SK-N-SH (cell line): ENCODE data around the gene BTBD9. TPM values are rescaled to one million over a fixed set of nuclear protein-coding genes. Genes with fewer than 3 reads are reported as not detected.
A peak's percentile ranks its signal among the peaks of the same experiment; 100 is the strongest.

Experiments
- CTCF ChIA-PET: fragments of 300-600, 350-600 bp; formaldehyde crosslinking; extraction: SDS; loops from one replicate; lab custom pipeline; 2021; lab: Yijun Ruan, JAX
- POLR2A ChIA-PET: fragments of 350-600 bp; sonication (Branson Sonifier 250); formaldehyde crosslinking; extraction: SDS; loops from one replicate; lab custom pipeline; 2020; ENCODE audit warnings: antibody characterized with exemption, inconsistent platforms; lab: Yijun Ruan, JAX
- DNase-seq: peaks from one replicate; pipeline ENCODE4 v3.0.0; 2012
- H2AFZ ChIP-seq: fragments of 200-600 bp; sonication (generic); 2 replicates; pipeline ENCODE4 v1.8.1; 2016; ENCODE audit warnings: antibody characterized with exemption, mild to moderate bottlenecking, low read depth
- H3F3A ChIP-seq: fragments of 200-600 bp; sonication (generic); replicated peaks from 2 replicates; pipeline ENCODE3; 2016; ENCODE audit warnings: antibody characterized with exemption, mild to moderate bottlenecking; ENCODE audit not compliant: insufficient read depth
- H3K27ac ChIP-seq, 2 experiments: fragments of 200-500 bp in 1 of 2; fragments of 200-600 bp in 1 of 2; sonication (Bioruptor generic) in 1 of 2; sonication (generic), shearing (Covaris generic) in 1 of 2; 2 replicates each; pipeline versions ENCODE4 v1.5.1 to v1.6.1; 2014 to 2016; ENCODE audit warnings: low read depth in 2 of 2, inconsistent platforms in 1 of 2, low read length in 1 of 2, mild to moderate bottlenecking in 1 of 2, mixed read lengths in 1 of 2
- H3K27me3 ChIP-seq: fragments of 200-600 bp; sonication (generic), shearing (Covaris generic); 2 replicates; pipeline ENCODE4 v1.6.1; 2016; ENCODE audit warnings: mixed run types; ENCODE audit not compliant: insufficient read depth
- H3K36me3 ChIP-seq, 2 experiments: fragments of 200-500 bp in 1 of 2; fragments of 200-600 bp in 1 of 2; sonication (Bioruptor generic) in 1 of 2; sonication (generic) in 1 of 2; replicated peaks in 1 of 2; 2 replicates each; pipeline versions ENCODE3 to v1.5.1; 2014 to 2016; ENCODE audit warnings: low read length in 1 of 2, mild to moderate bottlenecking in 1 of 2; ENCODE audit not compliant: insufficient read depth in 2 of 2, control insufficient read depth in 1 of 2
- H3K4me1 ChIP-seq, 2 experiments: fragments of 200-500 bp in 1 of 2; fragments of 200-600 bp in 1 of 2; sonication (Bioruptor generic) in 1 of 2; sonication (generic), shearing (Covaris generic) in 1 of 2; 2 replicates each; pipeline versions ENCODE4 v1.5.1 to v1.6.1; 2014 to 2016; ENCODE audit warnings: low read depth in 1 of 2, low read length in 1 of 2, mixed run types in 1 of 2; ENCODE audit not compliant: insufficient read depth in 2 of 2, control insufficient read depth in 1 of 2
- H3K4me2 ChIP-seq: fragments of 200-600 bp; sonication (generic), shearing (Covaris generic); 2 replicates; pipeline ENCODE4 v1.6.1; 2017; ENCODE audit warnings: mixed run types
- H3K4me3 ChIP-seq, 2 experiments: fragments of 200-500 bp in 1 of 2; fragments of 200-600 bp in 1 of 2; sonication (Bioruptor generic) in 1 of 2; sonication (generic), shearing (Covaris generic) in 1 of 2; 2 replicates each; pipeline versions ENCODE4 v1.5.1 to v1.8.1; 2014 to 2016; ENCODE audit warnings: low read depth in 2 of 2, inconsistent platforms in 1 of 2, low read length in 1 of 2, mild to moderate bottlenecking in 1 of 2, mixed read lengths in 1 of 2, moderate library complexity in 1 of 2
- H3K79me2 ChIP-seq: fragments of 200-600 bp; sonication (generic); 2 replicates; pipeline ENCODE4 v1.8.1; 2017; ENCODE audit warnings: mild to moderate bottlenecking; ENCODE audit not compliant: insufficient read depth
- H3K9ac ChIP-seq: fragments of 200-600 bp; sonication (generic); 2 replicates; pipeline ENCODE4 v1.6.1; 2017; ENCODE audit warnings: mixed run types
- H3K9me2 ChIP-seq: fragments of 200-600 bp; sonication (generic); 2 replicates; pipeline ENCODE4 v1.6.1; 2017; ENCODE audit warnings: mixed run types
- H3K9me3 ChIP-seq: fragments of 200-600 bp; sonication (generic); 2 replicates; pipeline ENCODE4 v1.6.1; 2017; ENCODE audit warnings: mixed run types, mild to moderate bottlenecking, moderate library complexity
- H4K20me1 ChIP-seq: fragments of 200-600 bp; sonication (generic); 2 replicates; pipeline ENCODE4 v1.6.1; 2017; ENCODE audit warnings: mild to moderate bottlenecking, mixed run types; ENCODE audit not compliant: insufficient read depth
- ELF1 ChIP-seq: IDR thresholded peaks from 2 replicates; pipeline ENCODE4 v1.4.0; 2012
- EZH2phosphoT487 ChIP-seq: fragments of 200-600 bp; sonication (generic); IDR thresholded peaks from 2 replicates; pipeline ENCODE4 v1.6.1; 2017; ENCODE audit warnings: low read depth, mixed run types, mild to moderate bottlenecking, antibody characterized with exemption, moderate library complexity, borderline replicate concordance
- FOXJ3 ChIP-seq: sonication (generic); formaldehyde crosslinking; IDR thresholded peaks from 2 replicates; pipeline ENCODE4 v1.5.1; 2020; ENCODE audit warnings: mild to moderate bottlenecking, missing genetic modification reagents
- GATA2 ChIP-seq: sonication (generic); formaldehyde crosslinking; IDR thresholded peaks from 2 replicates; pipeline ENCODE4 v1.5.0; 2020; ENCODE audit warnings: mild to moderate bottlenecking, missing genetic modification reagents
- JUND ChIP-seq: IDR thresholded peaks from 2 replicates; pipeline ENCODE4 v1.4.0; 2012
- MXI1 ChIP-seq: IDR thresholded peaks from 2 replicates; pipeline ENCODE4 v1.6.1; 2012; ENCODE audit warnings: mild to moderate bottlenecking, low read depth, low read length, improper control_type of control experiment
- PBX3 ChIP-seq: IDR thresholded peaks from 2 replicates; pipeline ENCODE4; 2012
- RCOR1 ChIP-seq: fragments of 150-350 bp; IDR thresholded peaks from 2 replicates; pipeline ENCODE4 v1.6.1; 2017; ENCODE audit warnings: antibody characterized with exemption, low read length
- RFX5 ChIP-seq: IDR thresholded peaks from 2 replicates; pipeline ENCODE4 v1.6.1; 2012; ENCODE audit warnings: mild to moderate bottlenecking, improper control_type of control experiment, low read length
- SIN3A ChIP-seq: IDR thresholded peaks from 2 replicates; pipeline ENCODE4 v1.6.1; 2012; ENCODE audit warnings: low read depth, mild to moderate bottlenecking, low read length, moderate library complexity, borderline replicate concordance
- TAF1 ChIP-seq: IDR thresholded peaks from 2 replicates; pipeline ENCODE4 v1.6.1; 2012; ENCODE audit warnings: low read depth, mild to moderate bottlenecking, low read length, moderate library complexity, borderline replicate concordance
- TEAD4 ChIP-seq: IDR thresholded peaks from 2 replicates; pipeline ENCODE4 v1.4.0; 2012; ENCODE audit warnings: mild to moderate bottlenecking, borderline replicate concordance; ENCODE audit not compliant: insufficient read depth
- USF1 ChIP-seq: IDR thresholded peaks from 2 replicates; pipeline ENCODE4 v1.4.0; 2012; ENCODE audit warnings: low read depth, borderline replicate concordance
- ZBTB33 ChIP-seq: IDR thresholded peaks from 2 replicates; pipeline ENCODE4 v1.4.0; 2012; ENCODE audit warnings: low read depth, borderline replicate concordance
- WGBS: methylation state at CpG from one replicate; pipeline ENCODE4 v1.1.6; 2017; ENCODE audit warnings: low lambda C conversion rate; 5-methylcytosine and 5-hydroxymethylcytosine counted together
- polyA plus RNA-seq, 3 experiments: library from polyadenylated mRNA; depleted of rRNA; stranded (reverse); fragments of >200 nt; gene quantifications; 2 replicates each; pipeline ENCODE4 v1.2.3, GENCODE V29; 2012

BTBD9 gene
- polyA plus RNA-seq, 1 of the 3 experiments (the other 2 are of a cell fraction), result 2.2 TPM

- Histone ChIP-seq H3K9ac (no peak overlapping the region), H3K27ac (no peak overlapping the region), H3K9me3 (no peaks in the 10 kb centered on the region), H4K20me1 (no peaks in the 10 kb centered on the region), H3K36me3 (peaks cover 0 to 3% of the 10 kb centered on the region in 2 experiments)
- 93% methylated on average over 8 of the region's 8 CpGs for WGBS
- CTCF ChIA-PET, result interaction anchor here (1.2 to 1.5 kb wide), 2 partner anchors 10 to 308 kb away, joined by 3 read pairs; no protein-coding TSS in a partner anchor
- TF ChIP-seq USF1 (no peak), ZBTB33 (no peak), TEAD4 (no peak), TAF1 (no peak), FOXJ3 (no peak), MXI1 (no peak), GATA2 (CRISPR knock-in tag) (no peak), PBX3 (no peak), JUND (no peak), RFX5 (no peak), ELF1 (no peak)
- TF ChIP-seq, all 33 proteins: peak for 0
- Histone ChIP-seq H3F3A (no peaks in the 10 kb centered on the region), H3K4me1 (peaks cover 0 to 31% of the 10 kb centered on the region in 2 experiments; a peak in 2 of 4 replicates), H3K4me2 (no peak overlapping the region), H3K4me3 (no peak overlapping the region), H3K27me3 (no peaks in the 10 kb centered on the region), H3K9me2 (no peaks in the 10 kb centered on the region), H2AFZ (no peak overlapping the region), H3K79me2 (no peaks in the 10 kb centered on the region)
- DNase-seq, result no peak
- POLR2A ChIA-PET, result no interaction called here
Measured at GRCh38 chr6:38185752-38186151, 454.0 kb downstream of the BTBD9 start.

- Histone ChIP-seq H3F3A (no peaks in the 10 kb centered on the region), H3K9me2 (no peaks in the 10 kb centered on the region), H3K4me1 (peaks cover 0 to 31% of the 10 kb centered on the region in 2 experiments; a peak in 2 of 4 replicates), H3K9me3 (no peaks in the 10 kb centered on the region), H3K9ac (no peak overlapping the region), H3K4me2 (no peak overlapping the region), H3K27ac (peak overlapping the region in 1 of 2 experiments; percentile 47; a peak in 1 of 4 replicates), H2AFZ (no peak overlapping the region), H3K4me3 (no peak overlapping the region), H3K36me3 (no peaks in the 10 kb centered on the region), H3K27me3 (no peaks in the 10 kb centered on the region), H4K20me1 (no peaks in the 10 kb centered on the region), H3K79me2 (no peaks in the 10 kb centered on the region)
- 85% methylated on average over 6 of the region's 6 CpGs for WGBS
- TF ChIP-seq RCOR1 (no peak), EZH2phosphoT487 (no peak), JUND (no peak), TEAD4 (no peak), SIN3A (no peak)
- ChIA-PET POLR2A (no interaction called here), CTCF (interaction anchor here (1.1 to 1.5 kb wide), 3 partner anchors 9 to 309 kb away, joined by 3 to 5 read pairs (median 3); no protein-coding TSS in a partner anchor)
- no peak for DNase-seq
Measured at GRCh38 chr6:38185244-38185643, 454.5 kb downstream of the BTBD9 start.
